ENCODE measurements around the gene BCDIN3D. TPM values are rescaled to one million over a fixed set of nuclear protein-coding genes. Genes with fewer than 3 reads are reported as not detected.
"Not testable (repeated sequence)": the region's sequence is repeated elsewhere in the genome, so short reads cannot be mapped to it uniquely, and the experiment has no call there.

BCDIN3D gene
- total RNA-seq, 1 experiment from 2014 or later: 4.0 TPM

DNA sequence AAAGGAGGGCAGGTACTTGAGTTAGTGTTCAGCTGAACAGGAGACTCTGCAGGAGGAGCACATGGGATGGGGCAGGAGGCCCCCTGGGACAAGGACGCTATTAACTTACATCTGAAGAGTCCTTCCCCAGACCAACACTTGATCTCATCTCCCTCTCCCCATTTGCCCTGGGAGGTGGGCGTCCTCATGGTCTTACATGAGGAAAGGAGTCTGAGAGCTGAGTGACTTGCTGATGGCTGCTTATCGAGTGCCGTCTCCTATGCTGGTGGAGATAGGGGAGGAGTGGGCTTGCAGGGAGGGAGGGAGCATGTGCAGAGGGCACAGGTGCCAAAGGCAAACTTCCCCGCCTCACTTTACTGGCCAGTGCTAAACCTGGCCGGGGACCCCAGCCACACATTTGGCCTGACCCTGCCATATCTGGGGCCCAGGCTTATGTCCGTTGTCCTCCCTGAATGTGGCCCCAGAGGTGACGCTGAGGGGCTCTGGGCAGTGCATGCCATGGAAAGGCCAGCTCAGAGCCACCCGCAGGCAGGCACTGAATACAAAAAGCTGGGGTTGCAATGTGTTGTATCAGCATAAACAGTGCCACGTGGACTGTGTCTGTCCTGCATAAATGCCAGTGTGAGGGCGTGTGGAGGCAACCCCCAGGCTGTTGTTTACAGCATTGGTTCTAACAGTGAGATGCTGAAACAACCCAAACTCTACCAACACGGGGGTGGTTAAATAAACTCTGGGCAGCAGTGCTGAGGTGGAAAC lies 31.4 kb upstream of the BCDIN3D start:
- Mint-ChIP-seq H3K4me3 (ENCODE audit: low read depth, unreplicated experiment) (no peak overlapping the region), H3K27ac (ENCODE audit: unreplicated experiment) (no peak overlapping the region), H3K36me3 (ENCODE audit: insufficient read depth, unreplicated experiment) (no peaks in the 10 kb centered on the region), H3K9me3 (ENCODE audit: low read depth, unreplicated experiment) (peaks cover 4% of the 10 kb centered on the region), H3K4me1 (ENCODE audit: low read depth, unreplicated experiment) (no peaks in the 10 kb centered on the region), H3K27me3 (ENCODE audit: unreplicated experiment) (no peaks in the 10 kb centered on the region)
- TF ChIP-seq, protein P1, sequence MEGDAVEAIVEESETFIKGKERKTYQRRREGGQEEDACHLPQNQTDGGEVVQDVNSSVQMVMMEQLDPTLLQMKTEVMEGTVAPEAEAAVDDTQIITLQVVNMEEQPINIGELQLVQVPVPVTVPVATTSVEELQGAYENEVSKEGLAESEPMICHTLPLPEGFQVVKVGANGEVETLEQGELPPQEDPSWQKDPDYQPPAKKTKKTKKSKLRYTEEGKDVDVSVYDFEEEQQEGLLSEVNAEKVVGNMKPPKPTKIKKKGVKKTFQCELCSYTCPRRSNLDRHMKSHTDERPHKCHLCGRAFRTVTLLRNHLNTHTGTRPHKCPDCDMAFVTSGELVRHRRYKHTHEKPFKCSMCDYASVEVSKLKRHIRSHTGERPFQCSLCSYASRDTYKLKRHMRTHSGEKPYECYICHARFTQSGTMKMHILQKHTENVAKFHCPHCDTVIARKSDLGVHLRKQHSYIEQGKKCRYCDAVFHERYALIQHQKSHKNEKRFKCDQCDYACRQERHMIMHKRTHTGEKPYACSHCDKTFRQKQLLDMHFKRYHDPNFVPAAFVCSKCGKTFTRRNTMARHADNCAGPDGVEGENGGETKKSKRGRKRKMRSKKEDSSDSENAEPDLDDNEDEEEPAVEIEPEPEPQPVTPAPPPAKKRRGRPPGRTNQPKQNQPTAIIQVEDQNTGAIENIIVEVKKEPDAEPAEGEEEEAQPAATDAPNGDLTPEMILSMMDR (IDR thresholded peaks at IDR 0.05; ENCODE audit: unreplicated experiment): no peak
- intact Hi-C loops (cut with micrococcal nuclease; ENCODE audit: unreplicated experiment): no loop called here
- no peak for DNase-seq
- CTCF ChIA-PET: interaction anchor here (0.5 kb wide), 1 partner anchor 806 kb away, joined by 9 read pairs; no protein-coding TSS in a partner anchor
- BruUV-seq (replicated peaks): no TSS peak

DNA sequence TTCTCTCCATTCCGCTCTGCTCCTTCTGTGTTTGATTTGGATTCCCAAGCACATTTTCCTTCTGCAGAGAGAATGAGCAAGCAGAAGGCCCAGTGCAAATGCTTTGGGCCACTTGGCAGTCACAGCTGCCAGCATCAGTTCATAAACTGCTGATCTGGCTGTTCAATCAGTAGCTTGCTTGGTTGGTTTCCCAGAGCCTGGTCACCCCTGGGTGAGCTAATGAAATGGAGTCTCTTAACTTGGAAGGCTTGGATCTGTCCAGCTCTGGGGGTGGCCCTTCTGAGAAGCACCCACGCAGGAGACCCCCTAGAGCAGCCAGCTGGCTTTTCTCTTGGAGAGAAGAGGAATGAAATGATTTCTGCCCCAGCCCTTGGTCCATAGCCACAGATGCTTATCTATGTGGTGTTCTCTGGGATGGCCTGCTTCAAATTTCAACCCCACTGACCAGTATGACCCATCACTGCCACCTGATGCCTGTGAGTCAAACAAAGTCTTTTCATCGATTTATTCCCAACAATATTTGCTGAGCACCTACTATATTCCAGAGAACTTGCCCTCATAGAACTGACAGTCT lies 30.5 kb upstream of the BCDIN3D start:
- CTCF ChIA-PET: interaction anchor here (0.6 kb wide), 1 partner anchor 1015 kb away, joined by 6 read pairs; no protein-coding TSS in a partner anchor
- TF ChIP-seq, protein P1 (IDR thresholded peaks at IDR 0.05; ENCODE audit: unreplicated experiment): no peak
- Mint-ChIP-seq H3K36me3 (ENCODE audit: insufficient read depth, unreplicated experiment) (no peaks in the 10 kb centered on the region), H3K27me3 (ENCODE audit: unreplicated experiment) (no peaks in the 10 kb centered on the region), H3K27ac (ENCODE audit: unreplicated experiment) (no peak overlapping the region), H3K4me1 (ENCODE audit: low read depth, unreplicated experiment) (no peaks in the 10 kb centered on the region), H3K4me3 (ENCODE audit: low read depth, unreplicated experiment) (no peak overlapping the region), H3K9me3 (ENCODE audit: low read depth, unreplicated experiment) (peaks cover 4% of the 10 kb centered on the region)
- intact Hi-C loops (cut with micrococcal nuclease; ENCODE audit: unreplicated experiment): no loop called here
- no peak for DNase-seq
- no TSS peak for BruUV-seq (replicated peaks)

DNA sequence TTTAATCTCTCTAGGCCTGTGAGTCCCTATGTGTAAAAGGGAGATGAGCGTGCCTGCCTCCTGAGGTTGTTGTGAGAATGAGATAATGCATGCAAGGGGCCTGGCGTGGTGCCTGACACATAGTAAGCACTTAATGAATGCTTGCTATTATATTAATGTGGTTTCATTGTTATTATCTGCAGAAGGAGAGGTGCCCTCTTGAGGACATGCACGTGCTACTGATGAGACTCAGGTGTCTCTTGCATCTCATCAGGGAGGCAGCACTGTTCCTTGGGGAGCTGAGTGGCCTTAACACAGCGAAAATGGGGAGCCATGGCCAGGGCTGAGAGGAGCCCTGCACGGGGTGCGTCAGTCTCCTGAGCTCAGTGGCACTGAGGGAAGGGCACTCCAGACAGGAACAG lies 29.9 kb upstream of the BCDIN3D start:
- no TSS peak for BruUV-seq (replicated peaks)
- H3K27me3 Mint-ChIP-seq (ENCODE audit: unreplicated experiment): no peaks in the 10 kb centered on the region
- H3K4me3 Mint-ChIP-seq (ENCODE audit: low read depth, unreplicated experiment): no peak overlapping the region
- CTCF ChIA-PET: no interaction called here
- intact Hi-C loops (cut with micrococcal nuclease; ENCODE audit: unreplicated experiment): no loop called here
- H3K36me3 Mint-ChIP-seq (ENCODE audit: insufficient read depth, unreplicated experiment): no peaks in the 10 kb centered on the region
- TF ChIP-seq, protein P1 (IDR thresholded peaks at IDR 0.05; ENCODE audit: unreplicated experiment): no peak
- H3K4me1 Mint-ChIP-seq (ENCODE audit: low read depth, unreplicated experiment): peaks cover 4% of the 10 kb centered on the region
- no peak overlapping the region for H3K27ac Mint-ChIP-seq (ENCODE audit: unreplicated experiment)
- DNase-seq: no peak
- peaks cover under 1% of the 10 kb centered on the region for H3K9me3 Mint-ChIP-seq (ENCODE audit: low read depth, unreplicated experiment)

DNA sequence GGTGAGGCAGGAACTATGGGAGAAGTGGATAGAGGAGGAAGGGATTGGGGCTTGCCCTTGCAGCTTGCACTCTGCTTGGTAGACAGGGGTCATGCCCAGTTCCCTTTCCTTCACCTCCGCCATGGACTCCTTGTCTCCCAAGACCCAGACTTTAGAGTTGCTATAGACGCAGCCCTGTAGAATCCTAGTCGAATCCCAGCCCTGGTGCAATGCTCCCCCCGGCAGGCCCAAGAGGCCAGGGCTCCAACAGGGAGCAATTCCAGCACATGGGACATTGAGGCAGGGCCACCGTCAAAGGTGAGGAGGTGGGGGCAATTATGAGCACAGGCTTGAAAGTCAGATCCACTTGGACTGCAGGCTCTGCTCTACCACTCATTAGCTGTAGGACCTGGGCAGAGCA lies 29.5 kb upstream of the BCDIN3D start:
- H3K27me3 Mint-ChIP-seq (ENCODE audit: unreplicated experiment): no peaks in the 10 kb centered on the region
- no peak overlapping the region for H3K27ac Mint-ChIP-seq (ENCODE audit: unreplicated experiment)
- peaks cover 8% of the 10 kb centered on the region for H3K4me1 Mint-ChIP-seq (ENCODE audit: low read depth, unreplicated experiment)
- no peaks in the 10 kb centered on the region for H3K9me3 Mint-ChIP-seq (ENCODE audit: low read depth, unreplicated experiment)
- no peaks in the 10 kb centered on the region for H3K36me3 Mint-ChIP-seq (ENCODE audit: insufficient read depth, unreplicated experiment)
- no TSS peak for BruUV-seq (replicated peaks)
- intact Hi-C loops (cut with micrococcal nuclease; ENCODE audit: unreplicated experiment): no loop called here
- no peak overlapping the region for H3K4me3 Mint-ChIP-seq (ENCODE audit: low read depth, unreplicated experiment)
- DNase-seq: no peak
- TF ChIP-seq, protein P1 (IDR thresholded peaks at IDR 0.05; ENCODE audit: unreplicated experiment): no peak
- CTCF ChIA-PET: interaction anchor here (0.6 kb wide), 1 partner anchor 100 kb away, joined by 3 read pairs; no protein-coding TSS in a partner anchor

DNA sequence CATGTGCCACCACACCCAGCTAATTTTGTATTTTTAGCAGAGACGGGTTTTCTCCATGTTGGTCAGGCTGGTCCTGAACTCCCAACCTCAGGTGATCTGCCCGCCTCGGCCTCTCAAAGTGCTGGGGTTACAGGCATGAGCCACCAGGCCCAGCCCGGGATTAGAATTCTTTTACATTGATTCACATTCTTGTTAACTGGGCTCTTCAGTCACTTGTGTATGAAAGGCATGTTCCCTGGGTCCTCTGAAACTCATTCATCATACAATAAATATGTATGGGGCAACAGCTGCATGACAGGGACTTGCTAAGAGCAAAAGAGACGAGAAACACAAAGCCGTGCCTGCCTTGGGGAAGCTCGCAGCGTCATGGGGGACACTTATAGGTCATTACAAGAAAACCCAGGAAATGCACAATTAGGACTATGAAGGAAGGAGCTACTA lies 28.9 kb upstream of the BCDIN3D start:
- peaks cover 10% of the 10 kb centered on the region for H3K4me1 Mint-ChIP-seq (ENCODE audit: low read depth, unreplicated experiment)
- DNase-seq; H3K36me3 Mint-ChIP-seq (ENCODE audit: insufficient read depth, unreplicated experiment); intact Hi-C loops (cut with micrococcal nuclease; ENCODE audit: unreplicated experiment); H3K27ac Mint-ChIP-seq (ENCODE audit: unreplicated experiment); H3K9me3 Mint-ChIP-seq (ENCODE audit: low read depth, unreplicated experiment); BruUV-seq (replicated peaks); H3K27me3 Mint-ChIP-seq (ENCODE audit: unreplicated experiment); H3K4me3 Mint-ChIP-seq (ENCODE audit: low read depth, unreplicated experiment): not testable (repeated sequence)
- CTCF ChIA-PET: interaction anchor here (0.6 to 0.8 kb wide), 2 partner anchors 35 to 99 kb away, joined by 3 read pairs; no protein-coding TSS in a partner anchor
